ENCODE measurements around the gene TM7SF2.

The TM7SF2 gene

DNA sequence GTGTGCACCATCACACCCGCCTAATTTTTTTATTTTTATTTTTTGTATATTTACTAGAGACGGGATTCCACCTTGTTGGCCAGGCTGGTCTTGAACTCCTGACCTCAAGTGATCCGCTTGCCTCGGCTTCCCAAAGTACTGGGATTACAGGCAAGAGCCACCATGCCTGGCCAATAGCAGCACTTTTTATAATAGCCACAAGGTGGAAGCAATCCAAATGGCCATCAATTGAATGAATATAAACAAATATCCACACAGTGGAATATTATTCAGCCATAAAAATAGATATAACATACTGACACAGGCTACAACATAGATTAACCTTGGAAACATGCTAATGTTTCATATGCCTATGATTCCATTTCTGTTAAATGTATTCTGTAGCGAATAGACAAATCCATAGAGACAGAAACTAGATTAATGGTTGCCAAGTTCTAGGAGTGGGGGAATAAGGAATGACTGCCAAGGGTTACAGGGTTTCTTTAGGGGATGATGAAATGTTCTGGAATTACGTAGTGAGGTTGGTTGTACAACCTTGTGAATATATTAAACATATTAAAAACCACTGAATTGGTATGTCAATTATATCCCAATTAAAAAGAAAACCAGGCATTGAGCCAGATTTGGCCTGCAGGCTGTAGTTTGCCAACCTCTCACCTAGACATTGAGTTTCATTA, 10.9 kb upstream of the TM7SF2 start:
- Histone ChIP-seq H3F3A (ENCODE audit: insufficient read depth, low read length) (no peaks in the 10 kb centered on the region; the same call in 1 of the 2 replicates), H3K27ac (ENCODE audit: low read length) (no peak overlapping the region), H4K20me1 (ENCODE audit: insufficient read depth, low read length) (no peaks in the 10 kb centered on the region), H3K9me2 (replicated peaks; ENCODE audit: insufficient read depth, low read length) (no peaks in the 10 kb centered on the region), H3K9me3 (replicated peaks; ENCODE audit: insufficient read depth, low read length) (no peaks in the 10 kb centered on the region), H2AFZ (ENCODE audit: low read length) (no peak overlapping the region), H3K27me3 (replicated peaks; ENCODE audit: insufficient read depth, low read length) (no peaks in the 10 kb centered on the region), H3K79me2 (ENCODE audit: low read length) (peaks cover 85% of the 10 kb centered on the region), H3K36me3 (replicated peaks; ENCODE audit: insufficient read depth, low read length) (no peaks in the 10 kb centered on the region), H3K4me2 (ENCODE audit: low read depth, low read length) (no peak overlapping the region), H3K4me1 (ENCODE audit: low read length) (peaks cover 10% of the 10 kb centered on the region; the same call in 1 of the 2 replicates), H3K4me3 (ENCODE audit: low read length) (no peak overlapping the region), H3K9ac (ENCODE audit: low read length) (no peak overlapping the region)
- TF ChIP-seq, protein P1, sequence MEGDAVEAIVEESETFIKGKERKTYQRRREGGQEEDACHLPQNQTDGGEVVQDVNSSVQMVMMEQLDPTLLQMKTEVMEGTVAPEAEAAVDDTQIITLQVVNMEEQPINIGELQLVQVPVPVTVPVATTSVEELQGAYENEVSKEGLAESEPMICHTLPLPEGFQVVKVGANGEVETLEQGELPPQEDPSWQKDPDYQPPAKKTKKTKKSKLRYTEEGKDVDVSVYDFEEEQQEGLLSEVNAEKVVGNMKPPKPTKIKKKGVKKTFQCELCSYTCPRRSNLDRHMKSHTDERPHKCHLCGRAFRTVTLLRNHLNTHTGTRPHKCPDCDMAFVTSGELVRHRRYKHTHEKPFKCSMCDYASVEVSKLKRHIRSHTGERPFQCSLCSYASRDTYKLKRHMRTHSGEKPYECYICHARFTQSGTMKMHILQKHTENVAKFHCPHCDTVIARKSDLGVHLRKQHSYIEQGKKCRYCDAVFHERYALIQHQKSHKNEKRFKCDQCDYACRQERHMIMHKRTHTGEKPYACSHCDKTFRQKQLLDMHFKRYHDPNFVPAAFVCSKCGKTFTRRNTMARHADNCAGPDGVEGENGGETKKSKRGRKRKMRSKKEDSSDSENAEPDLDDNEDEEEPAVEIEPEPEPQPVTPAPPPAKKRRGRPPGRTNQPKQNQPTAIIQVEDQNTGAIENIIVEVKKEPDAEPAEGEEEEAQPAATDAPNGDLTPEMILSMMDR (IDR thresholded peaks at IDR 0.05; ENCODE audit: low read length): peak; percentile 20
- no peak for TF ChIP-seq EZH2 (optimal IDR thresholded peaks at IDR 0.05; ENCODE audit: low read depth, low read length)
- DNase-seq: no peak

- Histone ChIP-seq H3K9me3 (replicated peaks; ENCODE audit: insufficient read depth, low read length) (no peaks in the 10 kb centered on the region), H4K20me1 (ENCODE audit: insufficient read depth, low read length) (no peaks in the 10 kb centered on the region), H3K4me1 (ENCODE audit: low read length) (peaks cover 4% of the 10 kb centered on the region; the same call in 1 of the 2 replicates), H2AFZ (ENCODE audit: low read length) (no peak overlapping the region), H3K9me2 (replicated peaks; ENCODE audit: insufficient read depth, low read length) (no peaks in the 10 kb centered on the region), H3K27me3 (replicated peaks; ENCODE audit: insufficient read depth, low read length) (no peaks in the 10 kb centered on the region), H3K79me2 (ENCODE audit: low read length) (peaks cover 83% of the 10 kb centered on the region), H3K9ac (ENCODE audit: low read length) (no peak overlapping the region), H3K27ac (ENCODE audit: low read length) (no peak overlapping the region), H3K36me3 (replicated peaks; ENCODE audit: insufficient read depth, low read length) (no peaks in the 10 kb centered on the region), H3F3A (ENCODE audit: insufficient read depth, low read length) (no peaks in the 10 kb centered on the region; the same call in 1 of the 2 replicates), H3K4me2 (ENCODE audit: low read depth, low read length) (no peak overlapping the region), H3K4me3 (ENCODE audit: low read length) (no peak overlapping the region)
- TF ChIP-seq EZH2 (optimal IDR thresholded peaks at IDR 0.05; ENCODE audit: low read depth, low read length) (no peak), EZH2phosphoT487 (IDR thresholded peaks at IDR 0.05; ENCODE audit: low read length) (no peak)
- TF ChIP-seq, protein P1 (IDR thresholded peaks at IDR 0.05; ENCODE audit: low read length): no peak
- no peak for DNase-seq
Measured at GRCh38 chr11:65102142-65103095, 9.3 kb upstream of the TM7SF2 start.

DNA sequence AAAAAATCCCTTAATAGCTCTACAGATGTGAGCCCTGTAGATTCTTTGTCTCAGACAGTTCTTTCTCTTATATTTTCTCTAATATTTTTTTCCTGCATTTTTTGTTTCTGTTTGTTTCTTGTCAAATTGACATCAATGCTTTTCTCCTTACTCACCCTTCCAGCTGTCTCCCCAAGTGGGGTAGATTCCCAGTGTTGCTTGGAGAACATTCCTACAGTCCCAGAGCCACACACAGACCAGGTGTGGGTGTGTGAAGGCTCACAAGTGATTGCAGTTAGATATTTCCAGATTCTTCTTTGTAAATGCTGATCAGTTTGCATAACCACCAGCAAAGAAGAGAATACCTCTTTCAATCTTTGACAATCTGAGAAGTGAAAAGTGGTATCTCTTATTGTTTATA, 8.2 kb upstream of the TM7SF2 start:
- H3K27ac ChIP-seq (ENCODE audit: low read length): no peak overlapping the region

More for the DNA sequence above, 8.2 kb upstream of the TM7SF2 start:
- Histone ChIP-seq H3K9me3 (replicated peaks; ENCODE audit: insufficient read depth, low read length) (no peaks in the 10 kb centered on the region), H3K4me1 (ENCODE audit: low read length) (0 out of 2 replicates have a peak, but pooled peaks cover 1% of the 10 kb centered on the region), H3K79me2 (ENCODE audit: low read length) (peaks cover 72% of the 10 kb centered on the region), H3K9me2 (replicated peaks; ENCODE audit: insufficient read depth, low read length) (no peaks in the 10 kb centered on the region), H4K20me1 (ENCODE audit: insufficient read depth, low read length) (no peaks in the 10 kb centered on the region), H3K9ac (ENCODE audit: low read length) (no peak overlapping the region), H3K4me2 (ENCODE audit: low read depth, low read length) (no peak overlapping the region), H2AFZ (ENCODE audit: low read length) (no peak overlapping the region), H3K36me3 (replicated peaks; ENCODE audit: insufficient read depth, low read length) (no peaks in the 10 kb centered on the region), H3K4me3 (ENCODE audit: low read length) (no peak overlapping the region), H3K27me3 (replicated peaks; ENCODE audit: insufficient read depth, low read length) (no peaks in the 10 kb centered on the region), H3F3A (ENCODE audit: insufficient read depth, low read length) (no peaks in the 10 kb centered on the region; the same call in 1 of the 2 replicates)
- no peak for DNase-seq
- TF ChIP-seq, protein P1 (IDR thresholded peaks at IDR 0.05; ENCODE audit: low read length): no peak
- no peak for TF ChIP-seq EZH2phosphoT487 (IDR thresholded peaks at IDR 0.05; ENCODE audit: low read length)
- no peak for TF ChIP-seq EZH2 (optimal IDR thresholded peaks at IDR 0.05; ENCODE audit: low read depth, low read length)

Data from MM.1S (cell line).